Adipose tissue (tissue), 3 donors: ENCODE measurements around the gene PCSK5. TPM values are rescaled to one million over a fixed set of nuclear protein-coding genes. Genes with fewer than 3 reads are reported as not detected.

ENCODE experiments used
- H3K27ac ChIP-seq: one replicate; pipeline ENCODE4 v1.5.1; 2013; ENCODE audit warnings: low read depth, low read length
- WGBS, 3 donors: extraction: QIAGEN DNeasy Blood & Tissue Kit; methylation state at CpG; one replicate each; pipeline ENCODE4 v1.1.7; 2013; 5-methylcytosine and 5-hydroxymethylcytosine counted together
- polyA plus RNA-seq, 3 donors: library from polyadenylated mRNA; stranded (reverse); fragments of 200-250 nt; gene quantifications; one replicate each; pipeline ENCODE4 v1.2.3, GENCODE V29; 2013
- donor health status: healthy with polysubstance abuse.
- donor health status: Bipolar disorder and iron deficiency.
- donor health status: healthy.

The PCSK5 gene
- polyA plus RNA-seq, 3 donors = 2.1 to 12.5 (median 8.8) TPM

- H3K27ac ChIP-seq = no peak overlapping the region
- 57 to 89% (median 88%) methylated on average over 3 of the region's 3 CpGs for WGBS, 3 donors
Observed at GRCh38 chr9:76363032-76363395, 472.5 kb downstream of the PCSK5 start.

GRCh38 chr9:76365028-76365427 is 474.6 kb downstream of the PCSK5 start:
- 48 to 72% (median 72%) methylated on average over 1 of the region's 1 CpG for WGBS, 3 donors
- H3K27ac ChIP-seq = no peak overlapping the region

GRCh38 chr9:76366275-76366674 is 475.8 kb downstream of the PCSK5 start:
- WGBS, 3 donors = 84 to 90% (median 88%) methylated on average over 4 of the region's 4 CpGs
- H3K27ac ChIP-seq = no peak overlapping the region

GRCh38 chr9:76369583-76369982 is 479.1 kb downstream of the PCSK5 start:
- 18 to 48% (median 45%) methylated on average over 4 of the region's 4 CpGs for WGBS, 3 donors
- H3K27ac ChIP-seq = no peak overlapping the region

GRCh38 chr9:76370396-76371023 is 480.0 kb downstream of the PCSK5 start:
- H3K27ac ChIP-seq = no peak overlapping the region
- 45 to 93% (median 88%) methylated on average over 3 of the region's 3 CpGs for WGBS, 3 donors

- H3K27ac ChIP-seq = no peak overlapping the region
- 92 to 97% (median 92%) methylated on average over 1 of the region's 1 CpG for WGBS, 3 donors
Observed at GRCh38 chr9:76371901-76372300, 481.4 kb downstream of the PCSK5 start.

- no peak overlapping the region for H3K27ac ChIP-seq
Observed at GRCh38 chr9:76372336-76372735, 481.9 kb downstream of the PCSK5 start.

- no peak overlapping the region for H3K27ac ChIP-seq
- WGBS, 3 donors = 16 to 50% (median 44%) methylated on average over 4 of the region's 4 CpGs
Observed at GRCh38 chr9:76373173-76373783, 482.8 kb downstream of the PCSK5 start.

GRCh38 chr9:76373784-76374474 is 483.5 kb downstream of the PCSK5 start:
- H3K27ac ChIP-seq = no peak overlapping the region

GRCh38 chr9:76374783-76375559 is 484.5 kb downstream of the PCSK5 start:
- 63 to 75% (median 74%) methylated on average over 10 of the region's 10 CpGs for WGBS, 3 donors
- H3K27ac ChIP-seq = no peak overlapping the region

More at GRCh38 chr9:76373784-76374474, 483.5 kb downstream of the PCSK5 start:
- WGBS, 3 donors = 61 to 91% (median 85%) methylated on average over 6 of the region's 6 CpGs

- H3K27ac ChIP-seq = no peak overlapping the region
Observed at GRCh38 chr9:76377791-76378190, 487.3 kb downstream of the PCSK5 start.

GRCh38 chr9:76378367-76379073 is 488.0 kb downstream of the PCSK5 start:
- no peak overlapping the region for H3K27ac ChIP-seq
- WGBS, 3 donors = 87 to 92% (median 90%) methylated on average over 6 of the region's 6 CpGs

- no peak overlapping the region for H3K27ac ChIP-seq
- 41 to 80% (median 77%) methylated on average over 2 of the region's 2 CpGs for WGBS, 3 donors
Observed at GRCh38 chr9:76379494-76379893, 489.0 kb downstream of the PCSK5 start.

GRCh38 chr9:76390656-76391055 is 500.2 kb downstream of the PCSK5 start:
- no peak overlapping the region for H3K27ac ChIP-seq
- 24 to 57% (median 45%) methylated on average over 1 of the region's 1 CpG for WGBS, 3 donors

GRCh38 chr9:76394195-76394959 is 503.9 kb downstream of the PCSK5 start, which contains the start of gene RFK:
Gene RFK (minus strand): TSS chr9:76394426. CDS start chr9:76394171, 255 bp downstream.
- H3K27ac ChIP-seq = peak within 1 kb of the TSS; percentile 87
- 0 to 1% (median 0%) methylated on average over 54 to 81 of the region's 81 CpGs for WGBS, 3 donors

- 1% methylated on average over 11 of the region's 11 CpGs for whole genome bisulfite sequencing, 3 donors
Observed at GRCh38 chr9:76394960-76395252, 504.4 kb downstream of the PCSK5 start.

GRCh38 chr9:76395381-76395780 is 504.9 kb downstream of the PCSK5 start:
- 64 to 79% (median 75%) methylated on average over 10 of the region's 10 CpGs for WGBS, 3 donors

More at GRCh38 chr9:76394960-76395252, 504.4 kb downstream of the PCSK5 start:
- H3K27ac ChIP-seq = peak overlapping the region; percentile 87

GRCh38 chr9:76396144-76396543 is 505.7 kb downstream of the PCSK5 start:
- 89 to 93% (median 91%) methylated on average over 6 of the region's 6 CpGs for WGBS, 3 donors
- no peak overlapping the region for H3K27ac ChIP-seq

More at GRCh38 chr9:76395381-76395780, 504.9 kb downstream of the PCSK5 start:
- no peak overlapping the region for H3K27ac ChIP-seq
